ENCODE data around the gene UQCC3. TPM values are rescaled to one million over a fixed set of nuclear protein-coding genes. Genes with fewer than 3 reads are reported as not detected.

Gene UQCC3
- total and polyA plus RNA-seq, 10 of the 15 experiments (the other 5 are each of a cell fraction or from before 2014, with no cell fraction given) = 1.3 to 20.5 (median 8.2) TPM

- H3K4me1 ChIP-seq (ENCODE audit: control insufficient read depth, insufficient read depth, low read length) = peaks cover 4% of the 10 kb centered on the region; the same call in 1 of the 2 replicates
- in situ Hi-C loops (cut with MboI) (no loop called here), intact Hi-C loops (cut with micrococcal nuclease; ENCODE audit: unreplicated experiment) (loop anchor here (2.0 kb wide), 1 partner anchor 23 kb away; no protein-coding TSS in a partner anchor)
- peak within 1 kb of the TSS; percentile 93 for H3K4me2 ChIP-seq (ENCODE audit: control insufficient read depth, insufficient read depth)
- no peaks in the 10 kb centered on the region for H3K27me3 ChIP-seq (replicated peaks in 1 of 2; ENCODE audit: control insufficient read depth in 2 of 2, insufficient read depth in 2 of 2, low read length in 1 of 2)
- under 1% methylated on average over 71 of the region's 73 CpGs for WGBS (ENCODE audit: insufficient coverage, insufficient replicate concordance, low lambda C conversion rate, missing lambda C conversion rate)
- peak within 1 kb of the TSS; percentile 67 for H2AFZ ChIP-seq (ENCODE audit: control insufficient read depth, low read depth, low read length)
- H3K9ac ChIP-seq (ENCODE audit: control insufficient read depth, insufficient read depth, low read length) = peak within 1 kb of the TSS; percentile 98
- DNase-seq (ENCODE audit: low read depth, low spot score) (peak; percentile 82), ATAC-seq (peak; percentile 99), FAIRE-seq (peak; percentile 74)
- CTCF ChIA-PET = interaction anchor here (0.8 to 1.6 kb wide), 4 partner anchors 19 to 55 kb away, joined by 3 to 7 read pairs (median 4); partner anchors contain the start of genes C11orf98, CSKMT and TUT1
- RAD21 ChIA-PET (ENCODE audit: unreplicated experiment) = interaction anchor here (0.6 to 1.6 kb wide), 6 partner anchors 19 to 222 kb away, joined by 3 to 9 read pairs (median 3); partner anchors contain the start of genes B3GAT3, C11orf98, CSKMT and LBHD1
- SMC1A ChIA-PET (ENCODE audit: uncharacterized antibody, unreplicated experiment) = interaction anchor here (1.2 to 3.1 kb wide), 4 partner anchors 9 to 81 kb away, joined by 3 to 9 read pairs (median 4); partner anchors contain the start of genes C11orf98, CSKMT, HNRNPUL2 and TTC9C
- no peaks in the 10 kb centered on the region; the same call in 1 of the 2 replicates for H4K20me1 ChIP-seq (ENCODE audit: control insufficient read depth, insufficient read depth)
- POLR2A ChIA-PET = interaction anchor here (0.5 to 14.6 kb wide), 12 partner anchors 10 to 210 kb away, joined by 3 to 295 read pairs (median 6); partner anchors contain the start of genes B3GAT3, C11orf98, CSKMT and HNRNPUL2
- peak within 1 kb of the TSS; percentile 98 for H3K4me3 ChIP-seq
- no peaks in the 10 kb centered on the region for H3K9me3 ChIP-seq (replicated peaks; ENCODE audit: control insufficient read depth, insufficient read depth, low read length)
- peak within 1 kb of the TSS; percentile 93 for H3K27ac ChIP-seq (ENCODE audit: control insufficient read depth, insufficient read depth)
- peaks cover 37% of the 10 kb centered on the region for H3K79me2 ChIP-seq (ENCODE audit: control insufficient read depth, insufficient read depth, low read length)
- H3K36me3 ChIP-seq (ENCODE audit: control insufficient read depth in 2 of 2, insufficient read depth in 2 of 2, low read length in 1 of 2) = peaks cover 10 to 13% of the 10 kb centered on the region in 2 experiments; a peak in 3 of 4 replicates
- BruUV-seq (replicated peaks) = TSS peak; percentile 75
- TF ChIP-seq E2F4 (IDR thresholded peaks at IDR 0.05; ENCODE audit: low read depth, low read length) (peak; percentile 72), RELB (IDR thresholded peaks at IDR 0.05; ENCODE audit: low read depth) (peak; percentile 84), SP1 (IDR thresholded peaks at IDR 0.05; ENCODE audit: low read depth, low read length) (peak; percentile 68), E4F1 (IDR thresholded peaks at IDR 0.05; ENCODE audit: borderline replicate concordance, partially characterized antibody) (peak; percentile 41), EGR1 (IDR thresholded peaks at IDR 0.05; ENCODE audit: borderline replicate concordance in 1 of 2, low read depth in 2 of 2, low read length in 2 of 2) (peak in 1 of 2 experiments; percentile 93; a peak in 2 of 3 replicates), ATF3 (IDR thresholded peaks at IDR 0.05; ENCODE audit: borderline replicate concordance, extremely low read depth, low read depth, low read length) (no peak), ZNF687 (IDR thresholded peaks at IDR 0.05) (peak; percentile 47), TAF1 (IDR thresholded peaks at IDR 0.05; ENCODE audit: borderline replicate concordance, low read depth, low read length) (peak; percentile 94), SREBF1 (IDR thresholded peaks at IDR 0.05; ENCODE audit: low read length) (no peak; the same call in 1 of the 2 replicates), CHD1 (IDR thresholded peaks at IDR 0.05; ENCODE audit: low read depth, low read length) (0 out of 2 replicates have a peak, but pooled peaks have one; percentile 51)
Measured at GRCh38 chr11:62645946-62646824, 25.3 kb upstream of the UQCC3 start, which contains the start of gene GANAB. GANAB (minus strand) TSS chr11:62646613; CDS start chr11:62646599, 14 bp downstream.
